ENCODE data around the gene CEP131. TPM values are rescaled to one million over a fixed set of nuclear protein-coding genes. Genes with fewer than 3 reads are reported as not detected.

The CEP131 gene
- total RNA-seq, 6 experiments from 2014 or later: 1.5 to 4.3 (median 2.1) TPM

DNA sequence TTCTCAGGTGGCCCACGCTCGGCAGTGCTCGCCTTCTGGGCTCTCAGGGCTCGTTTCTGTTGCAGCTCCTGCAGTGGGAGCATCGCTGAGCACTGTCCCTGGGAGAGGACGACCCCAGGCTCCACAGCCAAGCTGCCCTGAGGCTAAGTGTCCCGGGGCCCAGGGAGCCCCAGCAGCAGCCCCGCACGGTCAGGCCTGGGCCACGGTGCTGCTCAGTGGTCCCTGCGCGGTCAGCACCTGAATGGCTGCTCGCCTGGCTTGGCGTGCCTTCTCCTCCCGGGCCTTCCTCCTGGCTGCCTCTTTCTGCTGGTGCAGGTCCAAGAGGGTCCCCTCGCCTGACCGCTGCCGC is 23.3 kb downstream of the CEP131 start:
- ATAC-seq: no peak
- Histone ChIP-seq H3K27ac (no peak overlapping the region), H3K9me3 (no peaks in the 10 kb centered on the region), H3K4me3 (no peak overlapping the region), H3K4me1 (no peaks in the 10 kb centered on the region), H3K27me3 (no peaks in the 10 kb centered on the region), H3K36me3 (no peaks in the 10 kb centered on the region)
- intact Hi-C loops (cut with DNase I): loop anchor here in 1 of 2 donors (10.0 kb wide), 1 partner anchor 55 kb away; no protein-coding TSS in a partner anchor
- TF ChIP-seq, protein P1, sequence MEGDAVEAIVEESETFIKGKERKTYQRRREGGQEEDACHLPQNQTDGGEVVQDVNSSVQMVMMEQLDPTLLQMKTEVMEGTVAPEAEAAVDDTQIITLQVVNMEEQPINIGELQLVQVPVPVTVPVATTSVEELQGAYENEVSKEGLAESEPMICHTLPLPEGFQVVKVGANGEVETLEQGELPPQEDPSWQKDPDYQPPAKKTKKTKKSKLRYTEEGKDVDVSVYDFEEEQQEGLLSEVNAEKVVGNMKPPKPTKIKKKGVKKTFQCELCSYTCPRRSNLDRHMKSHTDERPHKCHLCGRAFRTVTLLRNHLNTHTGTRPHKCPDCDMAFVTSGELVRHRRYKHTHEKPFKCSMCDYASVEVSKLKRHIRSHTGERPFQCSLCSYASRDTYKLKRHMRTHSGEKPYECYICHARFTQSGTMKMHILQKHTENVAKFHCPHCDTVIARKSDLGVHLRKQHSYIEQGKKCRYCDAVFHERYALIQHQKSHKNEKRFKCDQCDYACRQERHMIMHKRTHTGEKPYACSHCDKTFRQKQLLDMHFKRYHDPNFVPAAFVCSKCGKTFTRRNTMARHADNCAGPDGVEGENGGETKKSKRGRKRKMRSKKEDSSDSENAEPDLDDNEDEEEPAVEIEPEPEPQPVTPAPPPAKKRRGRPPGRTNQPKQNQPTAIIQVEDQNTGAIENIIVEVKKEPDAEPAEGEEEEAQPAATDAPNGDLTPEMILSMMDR (IDR thresholded peaks at IDR 0.05): no peak
- no peak for TF ChIP-seq POLR2A (IDR thresholded peaks at IDR 0.05)
- no peak for DNase-seq
- WGBS (ENCODE audit: insufficient coverage, low coverage, low lambda C conversion rate, missing lambda C conversion rate): 90% methylated on average over 2 of the region's 18 CpGs

DNA sequence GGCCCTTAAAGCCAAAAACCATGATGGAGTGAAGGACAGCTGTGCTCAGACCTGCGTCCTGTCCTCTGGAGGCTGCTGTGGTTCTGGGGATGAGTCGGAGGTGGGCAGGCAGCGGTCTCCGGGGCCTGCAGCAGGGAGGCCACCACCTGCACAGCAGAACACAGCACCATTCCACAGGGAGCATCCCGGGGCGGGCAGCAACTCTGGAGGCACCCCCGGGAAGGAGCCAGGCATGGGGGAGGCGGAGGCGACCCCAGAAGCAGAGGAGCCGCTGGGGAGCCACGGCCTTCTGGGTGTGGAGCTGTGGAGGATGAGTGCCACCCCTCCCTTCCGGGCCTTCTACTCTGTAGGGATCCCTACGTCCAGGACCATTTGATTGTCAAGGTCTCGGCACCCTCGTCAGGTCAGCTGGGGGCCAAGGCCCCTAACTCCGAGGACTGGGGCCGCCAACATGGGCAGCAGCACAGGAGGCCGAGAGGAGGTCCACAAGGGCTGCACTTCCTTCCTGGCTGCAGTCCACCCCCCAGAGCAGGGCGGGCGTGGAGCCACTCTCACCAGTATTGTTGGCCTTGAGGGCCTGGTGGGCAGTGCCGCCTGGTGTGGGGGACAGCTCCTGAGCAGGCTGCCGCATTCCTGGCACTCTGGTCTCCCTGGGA is 23.8 kb downstream of the CEP131 start:
- H3K4me3 ChIP-seq: no peak overlapping the region
- no peaks in the 10 kb centered on the region for H3K36me3 ChIP-seq
- WGBS (ENCODE audit: insufficient coverage, low coverage, low lambda C conversion rate, missing lambda C conversion rate): 87% methylated on average over 4 of the region's 22 CpGs
- TF ChIP-seq POLR2A (IDR thresholded peaks at IDR 0.05): no peak
- TF ChIP-seq, protein P1 (IDR thresholded peaks at IDR 0.05): no peak
- no peaks in the 10 kb centered on the region for H3K4me1 ChIP-seq
- intact Hi-C loops (cut with DNase I): loop anchor here in 1 of 2 donors (10.0 kb wide), 1 partner anchor 54 kb away; no protein-coding TSS in a partner anchor
- H3K9me3 ChIP-seq: no peaks in the 10 kb centered on the region
- DNase-seq (no peak), ATAC-seq (no peak)
- H3K27ac ChIP-seq: no peak overlapping the region
- H3K27me3 ChIP-seq: no peaks in the 10 kb centered on the region

DNA sequence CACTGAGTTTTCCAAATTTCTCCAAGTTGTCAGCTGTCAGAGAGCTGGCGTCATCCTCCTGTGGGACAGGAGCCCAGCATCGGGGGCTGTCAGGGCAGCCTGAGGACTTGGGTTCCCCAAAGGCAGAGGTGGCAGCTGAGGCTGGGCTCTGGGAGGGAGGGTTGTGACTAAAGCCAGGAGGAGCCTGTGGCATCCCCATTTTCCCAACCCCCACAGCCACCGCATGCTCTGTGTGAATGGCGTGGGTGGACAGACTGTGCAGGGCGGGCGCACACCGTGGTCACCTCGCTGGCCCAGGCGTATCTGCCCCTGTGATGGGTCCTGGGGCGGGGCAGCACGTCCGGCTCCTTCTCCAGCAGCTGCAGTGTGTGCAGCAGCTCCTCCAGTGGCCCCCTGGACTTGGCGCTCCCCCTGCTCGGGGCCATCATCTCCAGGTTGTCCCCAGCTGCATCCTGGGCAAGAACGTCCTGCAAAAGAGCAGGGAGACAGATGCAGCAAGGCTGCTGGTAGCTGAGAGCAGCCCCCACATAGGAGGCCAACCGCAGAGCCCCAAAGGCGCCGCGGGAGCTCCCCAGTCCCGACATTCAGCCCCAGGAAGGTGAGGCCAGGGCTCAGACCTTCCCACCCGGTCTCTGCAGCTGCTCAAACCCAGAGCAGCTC is 24.8 kb downstream of the CEP131 start:
- DNase-seq (no peak), ATAC-seq (no peak)
- Histone ChIP-seq H3K9me3 (no peaks in the 10 kb centered on the region), H3K27ac (no peak overlapping the region), H3K27me3 (no peaks in the 10 kb centered on the region), H3K36me3 (no peaks in the 10 kb centered on the region), H3K4me3 (no peak overlapping the region), H3K4me1 (no peaks in the 10 kb centered on the region)
- 80% methylated on average over 1 of the region's 21 CpGs for WGBS (ENCODE audit: insufficient coverage, low coverage, low lambda C conversion rate, missing lambda C conversion rate)
- TF ChIP-seq POLR2A (IDR thresholded peaks at IDR 0.05): no peak
- TF ChIP-seq, protein P1 (IDR thresholded peaks at IDR 0.05): no peak
- intact Hi-C loops (cut with DNase I): loop anchor here in 1 of 2 donors (10.0 kb wide), 1 partner anchor 53 kb away; no protein-coding TSS in a partner anchor

DNA sequence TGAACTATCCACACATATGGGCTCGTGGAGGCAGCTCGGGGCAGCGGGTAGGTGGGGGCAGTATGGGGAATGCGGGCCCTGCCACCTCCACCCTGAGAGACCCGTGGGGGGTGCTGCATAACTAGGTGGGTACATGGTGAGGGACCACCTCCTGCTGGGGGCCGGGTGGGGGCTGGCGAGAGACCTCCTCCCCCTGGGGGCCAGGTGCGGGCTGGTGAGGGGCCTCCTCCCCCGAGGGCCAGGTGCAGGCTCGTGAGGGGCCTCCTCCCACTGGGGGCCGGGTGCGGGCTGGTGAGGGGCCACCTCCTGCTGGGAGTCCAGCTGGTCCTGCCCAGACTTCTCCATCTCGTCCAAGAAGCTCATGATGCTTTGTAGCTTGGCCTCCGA is 25.4 kb downstream of the CEP131 start:
- intact Hi-C loops (cut with DNase I): loop anchor here in 1 of 2 donors (10.0 kb wide), 1 partner anchor 53 kb away; no protein-coding TSS in a partner anchor
- WGBS (ENCODE audit: insufficient coverage, low coverage, low lambda C conversion rate, missing lambda C conversion rate): 100% methylated on average over 1 of the region's 14 CpGs
- Histone ChIP-seq H3K4me3 (no peak overlapping the region), H3K36me3 (no peaks in the 10 kb centered on the region), H3K4me1 (no peaks in the 10 kb centered on the region), H3K27me3 (no peaks in the 10 kb centered on the region), H3K9me3 (no peaks in the 10 kb centered on the region), H3K27ac (no peak overlapping the region)
- ATAC-seq (no peak), DNase-seq (no peak)
- no peak for TF ChIP-seq POLR2A (IDR thresholded peaks at IDR 0.05)
- TF ChIP-seq, protein P1 (IDR thresholded peaks at IDR 0.05): no peak
